Suprapubic skin (tissue), 3 donors: ENCODE data around the gene MS4A1.

Experiments
- CTCF ChIP-seq, 2 donors: fragments of 200-600 bp in 1 of 2; fragments of 450-650 bp in 1 of 2; sonication (generic) in 1 of 2; IDR thresholded peaks; one replicate each; pipeline ENCODE4 v1.5.1; 2016 to 2019; ENCODE audit warnings: antibody characterized with exemption in 2 of 2, mild to moderate bottlenecking in 1 of 2, moderate library complexity in 1 of 2
- EP300 ChIP-seq: sonication (generic); formaldehyde crosslinking; IDR thresholded peaks from one replicate; pipeline ENCODE4 v1.6.1; 2017; ENCODE audit warnings: antibody characterized with exemption
- POLR2A ChIP-seq, 2 donors: fragments of 450-650 bp; IDR thresholded peaks; one replicate each; pipeline ENCODE4 v1.6.1; 2017; ENCODE audit warnings: antibody characterized with exemption in 2 of 2, mild to moderate bottlenecking in 2 of 2, moderate library complexity in 2 of 2

GRCh38 chr11:60485987-60486386 lies 30.3 kb downstream of the MS4A1 start:
- TF ChIP-seq CTCF (IDR thresholded peaks at IDR 0.05) = no peak
- TF ChIP-seq POLR2A (IDR thresholded peaks at IDR 0.05) = no peak
- no peak for TF ChIP-seq EP300
